NOMO-1 treated with dmso at 0.1 percent for 144 hours (cell line): ENCODE results near the gene INHBE.

Experiments
- DNase-seq: peaks from one replicate; lab custom pipeline; 2025; ENCODE audit not compliant: unreplicated experiment; lab: John Stamatoyannopoulos, UW

The INHBE gene

DNA sequence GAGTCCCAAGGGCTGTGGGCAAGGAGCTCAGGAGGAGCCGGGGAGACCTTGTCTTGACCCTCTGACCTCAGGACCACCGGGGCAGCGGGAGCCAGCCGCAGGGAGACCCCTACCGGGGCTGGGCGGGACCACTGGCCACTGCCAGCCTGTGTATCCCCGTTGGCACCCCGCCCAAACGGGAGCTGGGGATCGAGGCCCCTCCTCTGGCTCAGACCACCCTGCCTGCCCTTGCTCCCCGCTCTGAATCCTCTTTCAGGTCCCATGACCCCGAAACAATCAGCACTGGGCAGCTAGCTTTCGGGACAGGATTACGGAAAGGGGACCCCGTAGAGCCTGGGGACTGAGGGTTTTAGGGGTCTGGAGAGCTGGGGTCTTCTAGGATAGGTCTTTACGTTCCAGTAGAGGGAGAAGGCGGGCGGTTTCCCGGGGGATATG lies 5.8 kb downstream of the INHBE start:
- no peak for DNase-seq

DNA sequence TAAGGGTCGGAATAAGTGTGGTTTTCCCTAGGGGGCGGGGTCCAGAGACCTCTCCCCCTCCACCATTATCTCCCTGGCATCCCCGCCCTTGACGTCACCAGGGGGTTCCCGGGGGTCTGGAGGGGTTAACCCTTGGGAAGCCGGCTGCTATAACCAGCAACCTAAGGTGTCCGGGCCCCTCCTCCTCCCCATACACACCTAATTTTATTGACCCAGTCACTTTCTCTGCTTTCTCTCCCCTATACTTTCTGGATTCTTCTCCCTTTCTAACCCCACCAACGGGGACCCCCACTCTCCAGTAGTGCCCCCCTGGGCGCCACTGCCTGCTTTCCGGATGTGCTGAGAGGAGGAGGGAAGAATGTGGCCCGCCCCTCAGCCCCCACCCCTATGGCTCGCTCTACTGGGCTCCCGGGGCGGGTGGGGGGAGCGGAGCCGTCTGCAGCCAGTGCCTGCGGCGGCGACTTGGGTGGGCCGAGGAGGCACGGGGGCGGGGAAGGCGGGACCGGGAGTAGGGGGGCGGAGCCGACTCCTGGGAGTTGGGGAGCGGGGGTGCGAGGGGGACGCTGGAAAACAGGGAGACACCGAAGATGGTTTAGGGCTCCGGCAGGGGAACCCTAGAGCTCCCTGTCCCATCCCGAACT lies 6.3 kb downstream of the INHBE start:
- DNase-seq = no peak

DNA sequence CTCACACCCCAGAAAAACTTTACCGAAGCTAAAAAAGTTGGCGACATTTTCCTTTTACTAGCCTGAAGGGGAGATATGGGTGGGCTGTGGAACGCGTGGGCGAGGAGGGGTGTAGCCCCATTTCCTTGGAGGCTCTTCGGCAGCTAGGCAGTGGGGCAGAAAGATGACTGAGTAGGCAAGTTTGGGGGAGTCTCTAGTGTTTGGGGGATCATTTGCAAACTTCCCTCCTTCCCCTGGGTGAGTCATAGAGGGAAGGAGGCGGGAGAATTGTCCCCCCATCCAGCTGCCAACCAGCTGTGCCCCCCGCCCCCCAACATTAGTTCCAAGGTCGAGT lies 6.8 kb downstream of the INHBE start:
- DNase-seq = no peak

DNA sequence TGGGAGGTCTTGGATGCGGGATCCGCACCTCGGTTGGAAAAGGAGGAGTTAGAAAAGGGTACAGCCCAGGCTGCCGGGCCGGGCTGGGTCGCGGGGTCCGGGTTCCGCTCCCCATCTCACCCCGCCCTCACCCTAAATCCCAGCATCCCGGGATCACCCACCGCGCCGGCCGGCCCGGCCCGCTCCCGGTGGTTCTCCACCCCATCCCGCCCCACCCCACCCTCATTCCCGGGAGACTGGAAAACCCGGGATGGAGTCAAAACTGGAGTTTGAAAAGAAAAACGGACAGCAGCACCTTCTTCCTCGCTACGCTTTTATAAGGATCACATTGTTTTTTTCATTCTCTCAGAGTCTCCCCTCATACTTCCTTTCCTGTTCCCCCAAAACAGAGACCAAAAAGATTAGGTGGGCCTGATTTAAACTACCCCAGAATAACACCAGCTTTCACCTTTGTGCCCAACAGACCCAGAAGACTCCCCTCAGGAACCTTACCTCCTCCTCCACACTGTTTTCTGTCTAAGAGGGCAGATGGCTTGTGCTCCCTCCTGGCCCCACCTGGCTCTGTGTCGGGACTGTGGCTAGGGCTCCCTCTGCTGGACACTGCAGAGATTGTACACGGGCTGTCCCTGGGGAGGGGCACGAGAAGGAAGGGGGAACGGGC lies 7.3 kb downstream of the INHBE start:
- peak; percentile 88 for DNase-seq

DNA sequence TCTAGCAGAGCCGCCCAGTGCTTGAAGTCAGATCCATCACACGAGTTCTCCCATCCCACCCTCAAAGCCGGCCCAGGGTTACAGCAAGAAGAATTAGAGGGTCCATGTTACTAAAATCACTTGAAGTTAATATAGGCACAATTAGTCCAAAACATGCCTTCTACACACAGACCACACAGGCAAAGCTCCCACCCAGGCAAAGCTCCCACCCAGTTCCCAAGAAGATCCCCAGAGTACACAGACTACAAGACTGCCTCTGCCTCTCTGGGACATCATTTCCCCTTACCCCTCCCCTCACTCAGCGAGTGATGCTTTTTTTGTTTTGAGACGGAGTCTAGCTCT lies 7.8 kb downstream of the INHBE start:
- no peak for DNase-seq

DNA sequence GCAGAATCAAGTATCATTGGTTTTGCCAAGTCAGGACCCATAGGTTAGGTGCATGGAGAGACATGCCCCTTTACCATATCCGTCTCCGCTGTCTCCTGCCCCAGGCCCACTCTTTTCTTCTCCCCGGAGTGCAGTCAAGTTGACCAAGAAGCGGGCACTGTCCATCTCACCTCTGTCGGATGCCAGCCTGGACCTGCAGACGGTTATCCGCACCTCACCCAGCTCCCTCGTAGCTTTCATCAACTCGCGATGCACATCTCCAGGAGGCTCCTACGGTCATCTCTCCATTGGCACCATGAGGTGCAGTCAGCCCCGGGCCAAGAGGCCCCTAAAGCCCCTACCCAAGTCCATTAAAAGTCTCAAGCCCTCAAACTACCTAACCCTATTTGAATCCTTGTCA lies 9.5 kb downstream of the INHBE start:
- no peak for DNase-seq

DNA sequence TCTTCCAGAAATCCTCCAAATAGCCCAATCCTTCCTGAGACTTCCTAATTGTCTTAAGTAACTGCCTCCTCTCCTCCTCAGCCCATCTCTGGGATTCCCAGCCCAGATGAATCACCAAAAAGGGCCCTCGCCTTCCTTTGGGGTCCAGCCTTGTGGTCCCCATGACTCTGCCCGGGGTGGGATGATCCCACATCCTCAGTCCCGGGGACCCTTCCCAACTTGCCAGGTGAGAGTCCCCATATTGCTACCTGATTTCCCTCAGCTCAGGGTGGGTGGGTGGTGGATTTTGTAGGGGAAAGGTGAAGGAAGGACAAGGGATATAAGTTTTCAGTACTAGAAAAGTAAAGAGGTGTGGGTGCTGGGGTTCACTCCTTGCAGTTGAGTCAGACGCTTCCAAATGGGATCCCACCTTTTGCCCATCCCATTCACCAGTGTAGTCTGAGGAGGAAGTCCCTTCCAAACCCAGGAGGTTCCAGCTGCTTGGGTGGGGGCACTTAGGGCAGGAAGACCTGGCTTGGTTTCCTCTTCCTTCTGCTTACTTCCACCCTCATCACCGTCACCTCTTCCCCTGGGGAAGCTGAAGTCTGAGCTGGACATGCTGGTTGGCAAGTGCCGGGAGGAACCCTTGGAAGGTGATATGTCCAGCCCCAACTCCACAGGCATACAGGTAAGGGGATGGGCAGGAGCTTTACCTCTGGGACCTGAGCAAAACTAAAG lies 10.1 kb downstream of the INHBE start:
- no peak for DNase-seq

DNA sequence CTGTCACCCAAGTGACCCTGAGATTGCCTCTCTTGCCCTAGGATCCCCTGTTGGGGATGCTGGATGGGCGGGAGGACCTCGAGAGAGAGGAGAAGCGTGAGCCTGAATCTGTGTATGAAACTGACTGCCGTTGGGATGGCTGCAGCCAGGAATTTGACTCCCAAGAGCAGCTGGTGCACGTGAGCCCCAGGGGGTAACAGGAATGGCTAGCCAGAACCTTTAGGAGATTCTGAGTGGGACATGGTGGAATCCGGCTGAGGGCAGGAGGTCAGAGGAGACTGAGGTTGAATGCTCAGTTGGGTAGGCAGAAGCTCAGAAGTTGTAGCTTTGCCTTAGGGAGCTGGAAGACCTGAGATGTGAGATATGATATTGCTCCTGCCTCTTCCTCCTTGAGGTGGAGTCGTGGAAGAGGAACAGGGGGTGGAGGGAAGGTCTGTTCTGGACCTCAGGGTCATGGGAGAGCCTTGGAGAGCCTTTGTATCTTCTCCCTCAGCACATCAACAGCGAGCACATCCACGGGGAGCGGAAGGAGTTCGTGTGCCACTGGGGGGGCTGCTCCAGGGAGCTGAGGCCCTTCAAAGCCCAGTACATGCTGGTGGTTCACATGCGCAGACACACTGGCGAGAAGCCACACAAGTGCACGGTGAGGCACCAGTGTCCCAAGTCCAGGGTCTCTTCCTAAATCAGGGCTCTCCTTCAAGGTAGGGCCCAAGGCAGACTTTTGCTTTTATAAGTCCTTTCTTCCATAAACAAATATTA lies 10.8 kb downstream of the INHBE start:
- DNase-seq = no peak

DNA sequence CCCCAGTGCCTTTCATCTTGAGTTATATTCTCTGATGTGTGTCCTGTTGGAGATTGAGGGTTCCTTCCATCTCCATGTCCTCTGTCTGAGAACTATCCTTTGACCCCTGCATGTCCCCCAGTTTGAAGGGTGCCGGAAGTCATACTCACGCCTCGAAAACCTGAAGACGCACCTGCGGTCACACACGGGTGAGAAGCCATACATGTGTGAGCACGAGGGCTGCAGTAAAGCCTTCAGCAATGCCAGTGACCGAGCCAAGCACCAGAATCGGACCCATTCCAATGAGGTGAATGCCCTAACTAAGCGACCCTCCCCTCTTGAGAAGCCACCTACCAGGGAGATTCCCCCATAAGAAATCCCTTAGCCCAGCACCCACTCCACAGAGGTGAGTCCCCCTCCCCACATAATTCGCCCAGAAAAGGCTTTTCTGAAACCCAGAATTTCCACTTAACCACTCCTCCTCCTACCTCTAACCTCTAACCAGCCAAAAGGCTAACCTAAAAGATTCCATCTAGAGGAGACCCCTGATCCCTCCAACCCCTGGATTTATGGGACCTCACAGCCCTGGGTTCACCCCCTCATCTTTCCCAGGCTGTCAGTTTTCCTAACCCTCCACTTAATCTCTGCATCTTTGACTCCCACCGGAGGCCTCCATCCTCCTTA lies 12.2 kb downstream of the INHBE start:
- no peak for DNase-seq

DNA sequence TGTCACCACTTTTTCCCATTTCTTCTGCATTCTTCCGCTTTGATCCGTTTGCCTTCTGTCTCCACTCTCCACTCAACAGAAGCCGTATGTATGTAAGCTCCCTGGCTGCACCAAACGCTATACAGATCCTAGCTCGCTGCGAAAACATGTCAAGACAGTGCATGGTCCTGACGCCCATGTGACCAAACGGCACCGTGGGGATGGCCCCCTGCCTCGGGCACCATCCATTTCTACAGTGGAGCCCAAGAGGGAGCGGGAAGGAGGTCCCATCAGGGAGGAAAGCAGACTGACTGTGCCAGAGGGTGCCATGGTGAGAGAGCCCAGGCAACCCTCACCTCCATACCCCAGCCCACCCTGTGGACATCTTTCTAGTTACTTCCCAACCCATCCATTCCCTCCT lies 12.8 kb downstream of the INHBE start:
- no peak for DNase-seq

DNA sequence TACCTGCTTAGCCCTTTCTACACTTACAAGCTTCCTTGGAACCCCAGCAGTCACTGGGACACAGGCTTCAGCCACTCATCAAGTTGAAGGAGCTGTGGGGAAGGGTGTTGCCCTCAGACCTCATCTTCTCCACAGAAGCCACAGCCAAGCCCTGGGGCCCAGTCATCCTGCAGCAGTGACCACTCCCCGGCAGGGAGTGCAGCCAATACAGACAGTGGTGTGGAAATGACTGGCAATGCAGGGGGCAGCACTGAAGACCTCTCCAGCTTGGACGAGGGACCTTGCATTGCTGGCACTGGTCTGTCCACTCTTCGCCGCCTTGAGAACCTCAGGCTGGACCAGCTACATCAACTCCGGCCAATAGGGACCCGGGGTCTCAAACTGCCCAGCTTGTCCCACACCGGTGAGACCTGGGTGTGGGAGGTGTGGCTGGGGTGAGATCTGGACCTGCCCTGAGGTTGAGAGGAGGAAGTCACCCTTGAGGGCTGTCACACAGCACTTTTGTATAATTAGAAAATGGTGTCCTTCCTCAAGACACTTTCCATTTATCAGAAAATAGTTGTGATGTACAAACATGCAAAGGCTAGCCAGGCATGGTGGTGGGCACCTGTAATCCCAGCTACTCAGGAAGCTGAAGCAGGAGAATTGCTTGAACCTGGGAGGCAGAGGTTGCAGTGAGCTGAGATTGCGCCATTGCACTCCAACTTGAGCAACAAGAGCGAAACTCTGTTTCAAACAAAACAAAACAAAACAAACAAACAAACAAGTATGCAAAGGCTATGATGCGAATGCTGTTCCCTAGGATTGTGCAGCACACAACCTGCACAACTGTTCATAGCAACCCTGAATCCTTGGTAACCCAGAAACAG lies 14.4 kb downstream of the INHBE start:
- no peak for DNase-seq

DNA sequence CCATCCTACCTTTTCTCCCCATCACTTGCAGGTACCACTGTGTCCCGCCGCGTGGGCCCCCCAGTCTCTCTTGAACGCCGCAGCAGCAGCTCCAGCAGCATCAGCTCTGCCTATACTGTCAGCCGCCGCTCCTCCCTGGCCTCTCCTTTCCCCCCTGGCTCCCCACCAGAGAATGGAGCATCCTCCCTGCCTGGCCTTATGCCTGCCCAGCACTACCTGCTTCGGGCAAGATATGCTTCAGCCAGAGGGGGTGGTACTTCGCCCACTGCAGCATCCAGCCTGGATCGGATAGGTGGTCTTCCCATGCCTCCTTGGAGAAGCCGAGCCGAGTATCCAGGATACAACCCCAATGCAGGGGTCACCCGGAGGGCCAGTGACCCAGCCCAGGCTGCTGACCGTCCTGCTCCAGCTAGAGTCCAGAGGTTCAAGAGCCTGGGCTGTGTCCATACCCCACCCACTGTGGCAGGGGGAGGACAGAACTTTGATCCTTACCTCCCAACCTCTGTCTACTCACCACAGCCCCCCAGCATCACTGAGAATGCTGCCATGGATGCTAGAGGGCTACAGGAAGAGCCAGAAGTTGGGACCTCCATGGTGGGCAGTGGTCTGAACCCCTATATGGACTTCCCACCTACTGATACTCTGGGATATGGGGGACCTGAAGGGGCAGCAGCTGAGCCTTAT lies 15.3 kb downstream of the INHBE start:
- DNase-seq = no peak

DNA sequence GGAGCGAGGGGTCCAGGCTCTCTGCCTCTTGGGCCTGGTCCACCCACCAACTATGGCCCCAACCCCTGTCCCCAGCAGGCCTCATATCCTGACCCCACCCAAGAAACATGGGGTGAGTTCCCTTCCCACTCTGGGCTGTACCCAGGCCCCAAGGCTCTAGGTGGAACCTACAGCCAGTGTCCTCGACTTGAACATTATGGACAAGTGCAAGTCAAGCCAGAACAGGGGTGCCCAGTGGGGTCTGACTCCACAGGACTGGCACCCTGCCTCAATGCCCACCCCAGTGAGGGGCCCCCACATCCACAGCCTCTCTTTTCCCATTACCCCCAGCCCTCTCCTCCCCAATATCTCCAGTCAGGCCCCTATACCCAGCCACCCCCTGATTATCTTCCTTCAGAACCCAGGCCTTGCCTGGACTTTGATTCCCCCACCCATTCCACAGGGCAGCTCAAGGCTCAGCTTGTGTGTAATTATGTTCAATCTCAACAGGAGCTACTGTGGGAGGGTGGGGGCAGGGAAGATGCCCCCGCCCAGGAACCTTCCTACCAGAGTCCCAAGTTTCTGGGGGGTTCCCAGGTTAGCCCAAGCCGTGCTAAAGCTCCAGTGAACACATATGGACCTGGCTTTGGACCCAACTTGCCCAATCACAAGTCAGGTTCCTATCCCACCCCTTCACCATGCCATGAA lies 16.0 kb downstream of the INHBE start:
- DNase-seq = no peak

DNA sequence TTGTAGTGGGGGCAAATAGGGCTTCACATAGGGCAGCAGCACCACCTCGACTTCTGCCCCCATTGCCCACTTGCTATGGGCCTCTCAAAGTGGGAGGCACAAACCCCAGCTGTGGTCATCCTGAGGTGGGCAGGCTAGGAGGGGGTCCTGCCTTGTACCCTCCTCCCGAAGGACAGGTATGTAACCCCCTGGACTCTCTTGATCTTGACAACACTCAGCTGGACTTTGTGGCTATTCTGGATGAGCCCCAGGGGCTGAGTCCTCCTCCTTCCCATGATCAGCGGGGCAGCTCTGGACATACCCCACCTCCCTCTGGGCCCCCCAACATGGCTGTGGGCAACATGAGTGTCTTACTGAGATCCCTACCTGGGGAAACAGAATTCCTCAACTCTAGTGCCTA lies 16.6 kb downstream of the INHBE start:
- no peak for DNase-seq

DNA sequence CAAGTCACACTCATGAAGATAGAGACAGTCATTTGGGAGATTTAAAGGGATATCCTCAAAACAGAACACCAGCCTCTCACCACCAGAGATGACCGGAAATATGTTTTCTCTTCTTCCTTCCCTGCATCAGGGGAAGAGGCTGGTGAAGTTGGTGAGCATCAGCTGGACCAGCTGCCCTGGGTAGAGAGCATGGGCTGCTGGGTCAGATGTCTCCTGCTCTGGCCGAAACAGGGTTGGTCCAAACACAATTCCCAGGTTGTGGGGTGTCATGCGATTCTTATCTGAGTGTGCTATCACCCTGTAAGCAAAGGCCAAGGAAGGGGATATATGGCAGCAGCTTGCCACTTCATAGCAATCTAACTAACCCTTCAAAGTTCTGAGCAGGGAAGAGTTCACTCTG lies 17.3 kb downstream of the INHBE start:
- DNase-seq = no peak

DNA sequence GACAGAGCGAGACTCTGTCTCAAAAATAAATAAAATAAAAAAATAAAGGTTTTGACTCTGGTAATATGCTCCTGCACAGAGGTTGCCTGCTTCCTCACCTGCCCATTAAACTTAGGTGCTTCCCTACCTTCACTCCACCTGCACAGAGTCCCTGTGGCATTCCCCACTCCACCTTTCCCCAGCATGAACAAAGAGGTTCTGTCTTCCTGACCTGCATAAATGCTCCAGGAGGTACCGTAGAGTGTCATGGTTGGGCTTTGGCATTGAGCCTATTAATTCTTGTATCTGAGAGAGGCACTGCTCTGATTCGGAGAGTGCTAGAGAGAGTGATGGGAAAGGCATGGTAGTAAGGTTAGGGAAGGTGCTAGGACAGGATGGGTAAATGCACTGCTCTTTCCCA lies 18.3 kb downstream of the INHBE start:
- no peak for DNase-seq

DNA sequence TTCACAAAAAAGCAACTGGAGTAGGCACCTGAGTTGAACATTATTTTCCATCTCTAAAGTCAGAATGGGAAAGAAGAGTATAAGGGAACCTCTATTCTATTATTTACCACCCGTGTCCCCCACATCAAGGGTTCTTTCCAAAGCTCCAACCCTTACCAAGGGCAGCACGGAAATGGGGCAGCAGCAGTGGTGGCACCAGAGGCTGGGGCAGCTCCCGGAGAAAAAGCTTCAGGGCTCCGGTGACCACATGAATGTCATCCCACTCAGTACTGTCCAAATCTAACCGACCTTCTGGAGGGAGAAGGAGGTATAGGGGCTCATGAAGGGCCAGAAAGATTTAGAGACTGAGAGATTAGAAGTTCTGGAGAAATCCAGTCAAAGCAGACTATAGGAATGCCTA lies 18.8 kb downstream of the INHBE start:
- no peak for DNase-seq

DNA sequence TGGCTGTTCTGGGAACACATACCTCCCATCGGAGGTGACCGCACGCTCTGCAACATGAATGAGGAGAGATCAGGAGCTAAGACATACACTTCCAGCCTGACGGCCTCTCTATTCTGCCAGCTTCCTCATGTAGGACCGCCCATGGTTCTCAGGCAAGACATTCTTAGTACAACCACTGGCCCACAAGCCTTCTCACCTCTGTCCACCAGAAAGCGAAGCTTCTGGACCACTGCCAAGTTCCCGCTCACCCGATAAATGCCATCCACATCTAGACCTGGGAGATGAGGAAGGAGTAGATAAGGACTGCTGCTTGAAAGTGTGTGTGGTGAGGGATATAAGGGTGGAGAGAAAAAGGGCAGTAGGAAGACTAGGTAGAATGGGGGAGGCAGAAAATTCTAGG lies 19.3 kb downstream of the INHBE start:
- no peak for DNase-seq

DNA sequence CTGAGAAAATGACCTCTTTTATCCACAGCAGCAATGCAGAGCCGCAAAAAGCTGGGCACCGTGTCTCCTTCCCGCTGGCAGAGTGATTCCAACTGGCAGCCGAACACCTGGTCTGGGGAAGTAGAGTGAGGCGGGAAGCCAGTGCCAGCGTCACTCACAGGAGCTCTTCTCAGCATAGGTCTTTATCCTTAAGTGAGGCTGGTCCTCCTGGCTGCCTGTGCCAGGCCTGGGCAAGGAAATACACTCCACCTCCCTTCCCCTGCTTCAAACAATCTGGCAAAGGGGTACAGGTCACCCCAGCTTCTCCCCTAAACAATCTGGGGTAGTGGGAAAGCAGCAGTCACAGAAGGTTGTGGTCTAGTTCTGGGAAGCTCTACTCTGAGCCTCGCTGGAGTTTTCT lies 19.8 kb downstream of the INHBE start:
- no peak for DNase-seq
